ENCODE data around the gene KDM2A.

DNA sequence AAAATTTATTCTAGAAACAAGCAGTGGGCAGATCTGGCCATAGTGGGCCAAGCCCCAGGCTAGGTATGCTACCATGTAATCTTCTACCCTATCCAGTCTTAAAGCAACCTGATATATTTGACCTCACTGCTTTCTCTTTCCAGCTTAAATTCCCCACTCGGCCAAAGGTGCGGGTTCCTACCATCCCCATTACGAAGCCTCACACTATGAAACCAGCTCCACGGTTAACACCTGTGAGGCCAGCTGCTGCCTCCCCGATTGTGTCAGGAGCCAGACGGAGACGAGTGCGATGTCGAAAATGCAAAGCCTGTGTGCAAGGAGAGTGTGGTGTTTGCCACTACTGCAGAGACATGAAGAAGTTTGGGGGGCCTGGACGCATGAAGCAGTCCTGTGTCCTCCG, 126.0 kb downstream of the KDM2A start:
- TF ChIP-seq EZH2phosphoT487 (IDR thresholded peaks at IDR 0.05; ENCODE audit: borderline replicate concordance), result no peak
- no peak for TF ChIP-seq POLR2A (IDR thresholded peaks at IDR 0.05; ENCODE audit: borderline replicate concordance, extremely low read depth, insufficient read depth, insufficient read length)
- TF ChIP-seq, protein P1, sequence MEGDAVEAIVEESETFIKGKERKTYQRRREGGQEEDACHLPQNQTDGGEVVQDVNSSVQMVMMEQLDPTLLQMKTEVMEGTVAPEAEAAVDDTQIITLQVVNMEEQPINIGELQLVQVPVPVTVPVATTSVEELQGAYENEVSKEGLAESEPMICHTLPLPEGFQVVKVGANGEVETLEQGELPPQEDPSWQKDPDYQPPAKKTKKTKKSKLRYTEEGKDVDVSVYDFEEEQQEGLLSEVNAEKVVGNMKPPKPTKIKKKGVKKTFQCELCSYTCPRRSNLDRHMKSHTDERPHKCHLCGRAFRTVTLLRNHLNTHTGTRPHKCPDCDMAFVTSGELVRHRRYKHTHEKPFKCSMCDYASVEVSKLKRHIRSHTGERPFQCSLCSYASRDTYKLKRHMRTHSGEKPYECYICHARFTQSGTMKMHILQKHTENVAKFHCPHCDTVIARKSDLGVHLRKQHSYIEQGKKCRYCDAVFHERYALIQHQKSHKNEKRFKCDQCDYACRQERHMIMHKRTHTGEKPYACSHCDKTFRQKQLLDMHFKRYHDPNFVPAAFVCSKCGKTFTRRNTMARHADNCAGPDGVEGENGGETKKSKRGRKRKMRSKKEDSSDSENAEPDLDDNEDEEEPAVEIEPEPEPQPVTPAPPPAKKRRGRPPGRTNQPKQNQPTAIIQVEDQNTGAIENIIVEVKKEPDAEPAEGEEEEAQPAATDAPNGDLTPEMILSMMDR (IDR thresholded peaks at IDR 0.05 in 2 of 3, conservative IDR thresholded peaks at IDR 0.05 in 1 of 3; ENCODE audit: borderline replicate concordance in 1 of 3, insufficient read depth in 1 of 3, low read depth in 2 of 3, low read length in 2 of 3), result no peak

Measured in HCT116 (cell line).